Stimulated activated naive CD8-positive, alpha-beta T cell treated with anti-CD3 and anti-CD28 coated beads, Interleukin-15, Interleukin-2, amounts not matched to agents 100 ng/mL and 50 ng/mL, for 24 hours (primary cell): Measurements from ENCODE around the gene SVIL.

ENCODE experiments used
- H3K27ac Mint-ChIP-seq: one replicate; pipeline ENCODE4 v1.8.0; 2021; ENCODE audit warnings: mild to moderate bottlenecking, mixed read lengths
- H3K27me3 Mint-ChIP-seq: one replicate; pipeline ENCODE4 v1.8.0; 2021; ENCODE audit warnings: mixed read lengths
- H3K36me3 Mint-ChIP-seq: one replicate; pipeline ENCODE4 v1.8.0; 2021; ENCODE audit warnings: low read depth, mixed read lengths
- H3K4me1 Mint-ChIP-seq: one replicate; pipeline ENCODE4 v1.8.0; 2021; ENCODE audit warnings: low read depth, mixed read lengths
- H3K4me3 Mint-ChIP-seq: one replicate; pipeline ENCODE4 v1.8.0; 2021; ENCODE audit warnings: mild to moderate bottlenecking, mixed read lengths
- H3K9me3 Mint-ChIP-seq: one replicate; pipeline ENCODE4 v1.8.0; 2021; ENCODE audit warnings: mixed read lengths

The SVIL gene

GRCh38 chr10:29657719-29658274 is 23.0 kb upstream of the SVIL start:
- H3K9me3 Mint-ChIP-seq, result peaks cover 14% of the 10 kb centered on the region
- H3K27me3 Mint-ChIP-seq, result no peaks in the 10 kb centered on the region
- H3K4me3 Mint-ChIP-seq, result peak overlapping the region; percentile 25
- peaks cover 37% of the 10 kb centered on the region for H3K36me3 Mint-ChIP-seq
- H3K27ac Mint-ChIP-seq, result peak overlapping the region; percentile 37
- peaks cover 43% of the 10 kb centered on the region for H3K4me1 Mint-ChIP-seq

GRCh38 chr10:29656451-29656992 is 21.8 kb upstream of the SVIL start:
- peaks cover 39% of the 10 kb centered on the region for H3K36me3 Mint-ChIP-seq
- peaks cover 14% of the 10 kb centered on the region for H3K9me3 Mint-ChIP-seq
- H3K4me1 Mint-ChIP-seq, result peaks cover 43% of the 10 kb centered on the region
- H3K4me3 Mint-ChIP-seq, result no peak overlapping the region
- H3K27ac Mint-ChIP-seq, result no peak overlapping the region
- no peaks in the 10 kb centered on the region for H3K27me3 Mint-ChIP-seq

- peaks cover 3% of the 10 kb centered on the region for H3K27me3 Mint-ChIP-seq
- H3K9me3 Mint-ChIP-seq, result peaks cover 6% of the 10 kb centered on the region
- no peak overlapping the region for H3K4me3 Mint-ChIP-seq
- peaks cover 40% of the 10 kb centered on the region for H3K4me1 Mint-ChIP-seq
- H3K27ac Mint-ChIP-seq, result no peak overlapping the region
- H3K36me3 Mint-ChIP-seq, result peaks cover 40% of the 10 kb centered on the region
Observed at GRCh38 chr10:29652192-29652591, 17.4 kb upstream of the SVIL start.

- H3K4me1 Mint-ChIP-seq, result peaks cover 40% of the 10 kb centered on the region
- peaks cover 4% of the 10 kb centered on the region for H3K9me3 Mint-ChIP-seq
Observed at GRCh38 chr10:29651767-29652166, 17.0 kb upstream of the SVIL start.

GRCh38 chr10:29650552-29650944 is 15.8 kb upstream of the SVIL start:
- Mint-ChIP-seq H3K36me3 (peaks cover 27% of the 10 kb centered on the region), H3K9me3 (no peaks in the 10 kb centered on the region), H3K4me1 (peaks cover 49% of the 10 kb centered on the region), H3K27me3 (peaks cover 3% of the 10 kb centered on the region), H3K4me3 (no peak overlapping the region), H3K27ac (no peak overlapping the region)

More at GRCh38 chr10:29651767-29652166, 17.0 kb upstream of the SVIL start:
- H3K36me3 Mint-ChIP-seq, result peaks cover 36% of the 10 kb centered on the region
- peaks cover 3% of the 10 kb centered on the region for H3K27me3 Mint-ChIP-seq
- H3K27ac Mint-ChIP-seq, result no peak overlapping the region
- H3K4me3 Mint-ChIP-seq, result no peak overlapping the region

- Mint-ChIP-seq H3K27me3 (peaks cover 3% of the 10 kb centered on the region), H3K9me3 (no peaks in the 10 kb centered on the region), H3K27ac (no peak overlapping the region), H3K4me1 (peaks cover 49% of the 10 kb centered on the region), H3K4me3 (no peak overlapping the region), H3K36me3 (peaks cover 21% of the 10 kb centered on the region)
Observed at GRCh38 chr10:29649561-29650551, 15.1 kb upstream of the SVIL start.

GRCh38 chr10:29648983-29649268 is 14.2 kb upstream of the SVIL start:
- Mint-ChIP-seq H3K27ac (no peak overlapping the region), H3K27me3 (peaks cover 3% of the 10 kb centered on the region), H3K9me3 (no peaks in the 10 kb centered on the region), H3K4me1 (peaks cover 49% of the 10 kb centered on the region), H3K36me3 (peaks cover 18% of the 10 kb centered on the region), H3K4me3 (no peak overlapping the region)

- Mint-ChIP-seq H3K4me1 (peaks cover 49% of the 10 kb centered on the region), H3K27ac (peak overlapping the region; percentile 77), H3K36me3 (peaks cover 18% of the 10 kb centered on the region), H3K4me3 (peak overlapping the region; percentile 68), H3K9me3 (no peaks in the 10 kb centered on the region), H3K27me3 (peaks cover 3% of the 10 kb centered on the region)
Observed at GRCh38 chr10:29648114-29648982, 13.6 kb upstream of the SVIL start.

GRCh38 chr10:29647478-29647877 is 12.7 kb upstream of the SVIL start:
- Mint-ChIP-seq H3K27ac (peak overlapping the region; percentile 60), H3K27me3 (peaks cover 3% of the 10 kb centered on the region), H3K36me3 (peaks cover 12% of the 10 kb centered on the region), H3K4me1 (peaks cover 49% of the 10 kb centered on the region), H3K9me3 (no peaks in the 10 kb centered on the region), H3K4me3 (no peak overlapping the region)

- no peaks in the 10 kb centered on the region for H3K9me3 Mint-ChIP-seq
- peaks cover 3% of the 10 kb centered on the region for H3K27me3 Mint-ChIP-seq
- H3K4me3 Mint-ChIP-seq, result peak overlapping the region; percentile 53
- H3K4me1 Mint-ChIP-seq, result peaks cover 49% of the 10 kb centered on the region
- H3K27ac Mint-ChIP-seq, result peak overlapping the region; percentile 60
- H3K36me3 Mint-ChIP-seq, result peaks cover 12% of the 10 kb centered on the region
Observed at GRCh38 chr10:29646960-29647461, 12.2 kb upstream of the SVIL start.

- Mint-ChIP-seq H3K36me3 (peaks cover 9% of the 10 kb centered on the region), H3K9me3 (no peaks in the 10 kb centered on the region), H3K27me3 (peaks cover 3% of the 10 kb centered on the region), H3K27ac (no peak overlapping the region), H3K4me1 (peaks cover 47% of the 10 kb centered on the region), H3K4me3 (peak overlapping the region; percentile 53)
Observed at GRCh38 chr10:29646238-29646902, 11.6 kb upstream of the SVIL start.

- Mint-ChIP-seq H3K4me1 (peaks cover 36% of the 10 kb centered on the region), H3K4me3 (no peak overlapping the region), H3K36me3 (no peaks in the 10 kb centered on the region), H3K9me3 (no peaks in the 10 kb centered on the region), H3K27ac (no peak overlapping the region), H3K27me3 (no peaks in the 10 kb centered on the region)
Observed at GRCh38 chr10:29643771-29644501, 9.2 kb upstream of the SVIL start.

GRCh38 chr10:29642990-29643389 is 8.2 kb upstream of the SVIL start:
- Mint-ChIP-seq H3K27me3 (no peaks in the 10 kb centered on the region), H3K27ac (no peak overlapping the region), H3K9me3 (no peaks in the 10 kb centered on the region), H3K4me1 (peaks cover 27% of the 10 kb centered on the region), H3K4me3 (no peak overlapping the region), H3K36me3 (no peaks in the 10 kb centered on the region)
